Mesenteric fat pad (tissue), 1 donor: ENCODE results near the gene SOX18. TPM values are rescaled to one million over a fixed set of nuclear protein-coding genes. Genes with fewer than 3 reads are reported as not detected.

Experiments used
- DNase-seq: peaks from one replicate; pipeline ENCODE4 v3.0.0-alpha.2; 2020; ENCODE audit warnings: low spot score
- total RNA-seq: library from RNA; stranded (reverse); fragmentation: NEBNext Ultra II Directional; extraction: Animal tissue kit (Norgen Biotek cat#: 25700); gene quantifications from one replicate; pipeline ENCODE4 v1.2.1, GENCODE V29; 2021
- donor health status: DM: yes; HTN: yes; CAD: no.

SOX18 gene
- total RNA-seq, 1 donor from 2014 or later = 70.5 TPM

DNA sequence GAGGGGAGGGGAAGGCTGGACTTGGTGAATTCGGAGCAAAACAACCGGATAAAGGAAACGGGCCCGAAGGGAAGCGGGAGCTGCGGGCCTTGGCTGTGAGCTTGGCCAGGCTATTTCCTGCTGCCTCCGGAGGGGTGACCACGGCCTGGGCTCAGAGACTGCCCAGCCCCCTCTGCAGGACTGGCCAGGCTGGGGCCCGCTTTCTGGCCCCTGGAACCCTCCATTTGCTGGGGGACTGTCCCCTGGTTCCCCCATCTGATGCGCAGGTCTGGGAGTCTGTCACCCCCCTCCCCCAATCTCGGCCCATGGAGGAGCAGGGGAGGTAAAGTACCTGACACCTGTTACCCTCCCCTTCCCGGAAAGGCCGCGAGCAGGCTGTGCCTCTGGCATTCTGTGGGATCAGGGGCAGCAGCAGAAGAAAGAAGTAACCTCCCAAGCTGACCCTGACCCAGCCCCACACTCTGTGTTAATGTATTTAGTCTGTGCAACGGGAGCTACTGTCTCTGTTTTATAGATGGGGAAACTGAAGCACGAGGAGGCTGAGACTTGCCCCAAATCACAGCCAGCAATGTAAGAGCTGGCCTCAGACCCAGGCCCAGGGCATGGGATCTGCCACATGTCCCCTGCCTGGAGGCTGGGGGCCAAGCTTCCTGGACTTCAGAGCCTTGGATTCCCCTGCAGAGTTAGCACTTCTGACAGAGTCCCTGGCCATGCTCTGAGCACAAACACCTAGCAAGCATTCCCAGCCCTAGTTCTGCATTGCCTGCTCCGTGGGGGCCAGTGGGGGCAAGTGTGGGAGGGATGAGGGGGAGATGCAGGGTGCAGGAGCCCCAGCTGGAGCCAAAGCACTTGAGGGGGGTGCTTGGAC is 9.9 kb downstream of the SOX18 start:
- DNase-seq = no peak

DNA sequence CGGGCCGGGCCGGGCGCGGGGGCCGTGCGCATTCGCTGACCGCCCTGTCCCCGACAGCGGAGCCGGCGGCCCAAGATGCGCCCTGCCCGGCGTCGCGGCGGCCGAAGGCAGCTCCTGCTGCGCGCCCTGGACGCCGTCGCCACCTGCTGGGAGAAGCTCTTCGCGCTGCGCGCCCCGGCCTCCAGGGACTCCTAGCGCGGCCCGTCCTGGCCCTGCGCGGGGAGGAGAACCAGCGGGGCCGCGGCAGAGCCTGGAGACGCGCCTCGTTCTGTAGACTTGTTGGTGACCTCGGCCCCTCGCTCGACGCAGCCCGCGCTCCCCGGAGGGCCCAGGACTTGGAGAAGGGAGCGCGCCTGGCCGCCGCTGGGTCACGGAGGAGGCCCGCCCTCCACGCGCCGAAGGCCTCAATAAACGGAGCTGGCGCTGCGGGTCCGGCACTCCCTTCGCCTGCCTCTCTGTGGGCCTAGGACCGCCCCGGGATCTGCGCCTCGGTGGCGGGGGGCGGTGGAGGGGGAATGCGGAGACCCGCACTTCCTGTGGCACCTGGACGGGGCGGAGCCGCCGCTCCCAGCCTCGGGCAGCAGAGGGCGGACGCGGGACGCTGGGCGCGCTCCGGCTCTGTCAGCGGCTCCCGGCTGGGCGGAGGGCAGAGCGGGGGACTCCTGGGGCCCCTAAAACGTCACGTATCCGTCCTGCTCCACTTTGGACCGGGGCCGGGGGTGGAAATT is 10.7 kb downstream of the SOX18 start:
- peak; percentile 95 for DNase-seq

DNA sequence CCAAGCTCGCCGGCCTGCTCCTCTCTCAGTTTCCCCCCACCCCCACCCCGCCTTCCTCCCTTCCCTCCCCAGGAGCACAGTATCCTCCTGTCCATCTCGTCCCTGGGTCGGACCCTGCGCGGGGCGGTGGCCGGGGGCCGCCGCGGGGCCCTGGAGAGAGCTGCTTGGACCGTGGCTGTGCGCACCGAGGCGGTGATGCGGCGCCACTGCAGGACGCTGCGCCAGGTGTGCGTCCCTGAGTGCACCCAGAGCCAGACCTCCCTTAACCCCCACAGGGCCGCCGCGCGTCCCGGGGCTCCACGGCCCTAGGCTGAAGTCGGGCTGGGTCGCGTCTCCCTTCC is 11.2 kb downstream of the SOX18 start:
- no peak for DNase-seq

DNA sequence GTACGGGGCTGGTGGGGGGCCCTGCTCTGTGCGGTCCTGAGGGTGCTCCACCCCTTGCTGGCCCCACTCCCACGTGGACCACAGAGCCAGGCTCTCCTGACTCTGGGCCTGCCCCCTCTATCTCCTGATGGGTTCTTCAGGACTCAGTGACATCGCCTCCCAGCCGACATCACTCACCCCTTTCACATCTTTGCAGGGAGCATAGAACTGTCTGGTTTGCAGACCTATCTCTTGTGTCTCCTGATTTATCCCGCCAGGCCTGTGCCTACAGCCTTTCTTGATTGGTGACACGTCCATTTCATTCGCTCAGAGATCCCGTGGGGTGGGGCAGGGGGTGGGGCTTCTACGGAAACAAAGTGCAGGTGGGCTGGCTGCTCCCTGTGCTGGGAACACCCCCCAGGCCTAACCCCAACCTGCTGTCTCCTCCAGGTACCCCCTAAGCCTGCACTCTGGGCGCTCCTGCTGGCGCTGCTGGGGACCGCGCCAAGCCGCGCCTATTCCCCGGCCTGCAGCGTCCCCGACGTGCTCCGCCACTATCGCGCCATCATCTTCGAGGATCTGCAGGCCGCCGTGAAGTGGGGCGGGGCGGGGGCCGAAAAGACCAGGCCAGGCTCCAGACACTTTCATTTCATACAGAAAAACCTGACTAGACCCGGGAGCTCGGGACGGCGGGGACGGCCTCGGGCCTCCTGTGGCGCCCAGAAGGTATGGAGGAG is 11.8 kb downstream of the SOX18 start:
- no peak for DNase-seq

DNA sequence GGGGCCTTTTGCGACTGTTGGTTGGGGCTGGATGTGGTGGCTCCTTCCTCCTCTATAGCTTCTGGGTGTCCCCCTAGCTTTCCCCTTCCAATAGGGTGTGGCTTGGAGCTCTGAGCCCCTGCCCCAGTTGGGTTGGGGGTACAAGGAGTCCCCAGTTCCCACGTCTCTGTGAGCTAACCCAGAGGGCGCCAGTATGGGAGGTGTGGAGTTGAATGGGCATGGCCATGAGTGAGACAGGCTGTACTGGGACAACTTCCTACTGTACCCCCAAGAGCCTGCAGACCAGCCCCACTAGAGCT is 12.3 kb downstream of the SOX18 start:
- DNase-seq = no peak

DNA sequence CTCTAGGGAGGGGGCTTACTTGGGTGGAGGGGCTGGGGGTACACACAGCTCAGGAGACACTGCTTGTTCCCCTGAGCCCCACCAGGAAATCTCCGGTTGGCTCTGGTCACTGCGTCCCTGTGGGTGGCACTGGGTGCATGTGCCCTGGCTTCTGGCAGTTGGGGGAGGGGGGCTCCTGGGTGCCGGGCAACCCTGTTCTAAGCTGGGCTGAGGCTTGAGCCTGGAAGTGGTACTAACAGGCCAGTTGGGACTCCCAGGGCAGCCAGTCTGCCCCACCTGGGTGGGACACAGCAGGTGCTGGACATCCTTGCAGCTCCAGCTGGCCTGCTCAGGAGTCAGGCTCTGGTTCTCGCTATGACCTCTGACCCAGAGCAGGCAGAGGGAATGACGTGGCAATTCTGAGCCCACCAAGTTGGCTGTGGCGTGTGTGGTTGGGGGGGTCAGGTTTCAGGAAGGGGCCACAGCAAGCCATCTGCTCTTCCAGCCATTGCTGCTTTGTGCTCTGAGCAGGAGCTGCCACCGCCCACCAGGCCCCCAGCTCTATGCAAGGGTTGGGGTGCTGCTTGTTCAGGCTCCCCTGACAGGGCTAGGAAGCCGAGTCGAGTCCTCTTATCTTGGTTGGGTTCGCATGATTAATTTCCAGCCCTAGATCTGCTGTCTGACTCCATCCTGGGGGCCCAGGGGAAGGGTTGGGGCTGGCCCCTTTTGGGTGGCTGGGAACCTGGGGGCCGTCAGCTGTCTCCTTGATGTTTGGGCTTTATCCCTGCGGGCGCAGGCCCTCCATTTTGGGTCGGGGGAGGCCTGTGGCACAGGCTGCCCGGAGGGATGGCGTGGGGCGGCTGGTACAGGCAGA is 12.9 kb downstream of the SOX18 start:
- no peak for DNase-seq

DNA sequence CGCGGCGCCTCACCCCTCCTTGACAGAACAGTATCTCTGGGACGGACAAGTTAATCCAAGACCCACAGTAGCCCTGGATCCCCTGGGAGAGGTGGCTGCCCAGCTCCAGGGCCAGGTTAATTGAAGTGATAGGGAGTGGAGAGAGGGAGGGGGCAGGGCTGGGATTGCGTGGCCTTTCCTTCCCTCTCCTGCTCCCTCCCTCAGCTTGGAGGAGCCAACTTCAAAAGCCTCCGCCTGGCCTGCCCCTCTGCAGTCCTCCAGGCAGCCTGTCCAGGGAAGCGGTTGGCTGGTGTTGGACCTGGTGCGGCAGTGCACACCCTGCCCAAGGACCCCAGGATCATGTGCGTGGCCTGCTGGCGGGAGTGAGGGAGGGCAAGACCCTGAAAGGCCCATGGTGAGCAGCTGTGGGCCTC is 13.5 kb downstream of the SOX18 start, which contains the start of gene C20orf204:
TSS of gene C20orf204 (plus strand) at position 250 of the 413 bp plus-strand sequence. CDS start at position 392, 142 bp downstream.
- no peak for DNase-seq

DNA sequence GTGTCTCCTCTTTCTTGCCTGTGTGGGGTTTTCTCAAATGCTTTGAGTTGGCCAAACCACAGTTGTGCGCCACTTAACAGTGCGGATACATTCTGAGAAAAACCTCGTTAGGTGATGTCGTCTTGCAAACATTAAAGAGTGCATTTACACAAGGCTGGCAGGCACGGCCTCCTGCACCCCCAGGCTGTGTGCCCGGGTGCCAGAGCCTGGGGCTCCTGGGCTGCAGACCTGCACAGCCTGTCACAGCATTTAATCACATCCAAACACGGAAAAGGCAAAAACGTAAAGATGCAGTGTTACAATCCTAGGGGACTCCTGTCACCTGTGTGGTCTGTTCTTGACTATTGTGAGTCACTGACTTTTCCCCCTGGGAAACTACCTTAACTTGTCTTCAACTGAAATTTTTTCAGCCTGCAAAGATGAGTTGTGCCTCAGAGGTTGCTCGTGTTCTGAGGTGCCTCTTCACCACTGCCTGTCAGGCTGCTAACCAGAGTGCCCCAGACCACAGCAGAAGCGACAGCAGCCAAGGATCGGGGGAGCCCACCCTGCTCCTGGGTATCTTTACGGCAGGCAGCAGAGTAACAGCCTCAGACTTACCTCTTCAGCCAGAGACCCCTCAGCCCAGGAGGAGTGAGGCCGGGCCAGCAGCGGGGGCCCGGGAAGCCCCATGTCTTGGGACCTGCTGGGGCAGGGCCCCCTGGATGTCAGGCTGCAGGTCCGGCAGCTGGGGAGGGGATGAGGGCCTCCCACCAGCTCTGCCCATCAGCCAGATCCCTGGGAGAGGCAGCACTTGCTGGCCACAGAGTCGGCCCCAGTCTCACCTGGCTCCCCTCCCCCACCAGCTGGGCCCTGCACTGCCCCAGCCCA is 14.1 kb downstream of the SOX18 start:
- no peak for DNase-seq

DNA sequence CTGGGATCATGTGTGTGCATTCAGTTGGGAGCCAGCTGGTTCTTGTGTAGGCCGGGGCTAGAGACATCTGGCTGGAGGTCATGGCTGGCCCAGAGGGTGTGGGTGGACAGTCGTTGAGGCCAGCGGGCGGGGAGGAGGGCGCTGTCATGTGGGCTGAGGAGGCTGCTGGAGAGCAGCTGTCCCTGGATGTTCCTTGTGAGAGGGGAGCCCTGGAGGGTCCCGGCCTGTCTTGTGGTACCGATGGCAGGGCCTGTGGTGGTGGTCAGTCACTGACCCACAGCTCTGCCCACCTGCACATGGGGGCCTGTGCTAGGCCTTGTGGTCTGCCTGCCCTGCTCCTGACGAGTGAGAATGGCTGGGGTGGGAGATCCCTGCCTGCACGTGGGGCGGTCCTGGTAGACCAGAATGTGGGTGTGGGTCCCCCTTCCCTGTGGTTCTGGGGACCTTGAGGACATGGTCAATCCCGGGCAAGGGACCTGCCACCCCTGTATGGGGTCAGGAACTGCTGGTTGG is 15.4 kb downstream of the SOX18 start:
- no peak for DNase-seq

DNA sequence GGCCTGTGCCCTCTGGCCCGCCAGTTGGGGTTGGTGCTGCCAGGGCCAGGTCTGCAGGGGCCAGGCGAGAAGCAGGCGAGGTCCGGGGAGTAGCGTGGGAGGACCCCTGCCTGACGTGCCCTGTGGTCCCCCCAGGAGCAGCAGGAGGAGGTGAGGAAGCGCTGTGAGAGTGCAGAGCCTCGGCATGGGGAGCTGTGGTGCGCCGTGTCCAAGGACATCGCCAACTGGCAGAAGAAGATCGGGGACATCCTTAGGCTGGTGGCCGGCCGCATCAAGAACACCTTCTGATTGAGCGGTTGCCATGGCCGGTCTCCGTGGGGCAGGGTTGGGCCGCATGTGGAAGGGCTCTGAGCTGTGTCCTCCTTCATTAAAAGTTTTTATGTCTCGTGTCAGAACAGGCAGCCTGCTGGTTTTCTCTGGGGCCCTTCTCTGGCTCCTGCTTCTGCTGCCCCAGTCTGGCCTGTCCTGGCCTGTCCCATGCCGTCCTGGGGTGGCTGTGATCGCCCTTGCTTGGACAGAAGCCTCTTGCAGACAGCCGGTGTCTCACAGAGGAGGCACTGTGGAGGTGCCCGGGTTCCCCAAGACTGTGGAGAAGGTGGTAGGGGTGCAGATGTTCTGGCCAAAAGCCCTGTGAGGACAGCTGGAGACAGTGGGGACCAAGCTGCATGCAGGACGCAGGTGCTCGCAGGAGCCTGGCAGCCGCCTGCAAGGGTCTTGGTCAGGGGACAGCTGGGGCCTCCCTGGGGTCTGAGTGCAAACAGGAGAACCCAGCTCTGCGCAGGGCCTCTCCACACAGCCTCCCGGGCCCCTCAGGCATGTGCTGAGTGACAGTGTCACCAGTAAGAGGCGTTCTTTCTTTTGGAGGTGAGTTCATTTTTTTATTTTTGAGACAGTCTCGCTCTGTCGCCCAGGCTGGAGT is 16.5 kb downstream of the SOX18 start:
- DNase-seq = no peak

DNA sequence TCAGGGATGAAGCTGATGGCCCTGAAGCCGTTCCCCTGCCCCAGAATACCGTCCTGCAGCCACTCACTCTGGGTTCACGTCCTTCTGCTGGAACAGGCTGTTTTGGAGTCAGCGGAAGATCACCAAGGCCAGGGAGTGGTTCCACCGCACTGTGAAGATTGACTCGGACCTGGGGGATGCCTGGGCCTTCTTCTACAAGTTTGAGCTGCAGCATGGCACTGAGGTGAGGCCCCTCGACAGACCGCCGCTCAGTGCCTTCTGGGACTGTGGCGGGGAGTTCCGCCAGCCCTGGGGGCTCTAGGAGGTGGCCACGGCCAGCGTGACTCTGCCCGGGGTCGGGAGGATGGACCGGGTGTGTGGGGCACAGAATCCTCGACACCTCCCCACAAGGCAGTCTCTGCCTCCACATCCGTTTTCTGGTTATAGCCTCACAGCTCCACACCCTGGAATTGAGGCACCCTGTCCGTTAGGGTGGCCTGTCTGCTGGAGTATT is 17.6 kb downstream of the SOX18 start:
- DNase-seq = no peak

DNA sequence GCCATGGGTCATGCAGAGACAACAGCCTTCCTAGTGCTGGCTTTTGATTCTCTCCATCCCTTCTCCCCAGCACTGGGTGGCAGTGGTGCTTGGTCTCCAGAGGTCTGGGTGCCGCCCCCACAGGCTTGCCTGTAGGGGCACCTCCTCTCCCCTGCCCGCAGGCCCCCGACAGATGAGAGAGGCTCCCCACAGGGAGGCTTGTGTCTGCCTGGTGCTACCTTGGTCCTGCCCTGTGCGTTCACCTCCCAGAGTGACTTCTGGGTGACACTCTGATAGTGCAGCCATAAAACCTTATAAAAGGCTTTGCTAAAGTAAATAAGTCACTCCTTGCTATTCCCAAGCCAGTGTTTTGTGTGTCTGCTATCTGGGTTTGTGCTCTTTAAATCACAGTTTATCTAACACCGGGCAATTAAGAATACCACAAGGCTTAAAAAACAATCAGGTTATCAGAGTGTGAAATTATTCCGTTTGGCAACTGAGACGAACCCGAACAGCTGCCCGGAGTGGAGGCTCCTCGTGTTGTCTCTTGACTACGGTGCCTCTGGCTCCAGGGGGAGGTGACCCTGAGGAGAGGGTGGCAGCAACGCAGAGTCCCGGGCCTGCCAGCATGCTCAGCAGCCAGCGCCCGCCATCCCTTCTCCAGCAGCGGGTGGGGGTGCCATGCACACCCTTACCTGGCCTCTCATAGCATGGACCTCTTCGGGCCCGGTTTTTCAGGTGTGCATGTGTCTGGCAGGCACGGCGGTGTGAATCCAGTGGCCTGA is 18.9 kb downstream of the SOX18 start:
- no peak for DNase-seq

DNA sequence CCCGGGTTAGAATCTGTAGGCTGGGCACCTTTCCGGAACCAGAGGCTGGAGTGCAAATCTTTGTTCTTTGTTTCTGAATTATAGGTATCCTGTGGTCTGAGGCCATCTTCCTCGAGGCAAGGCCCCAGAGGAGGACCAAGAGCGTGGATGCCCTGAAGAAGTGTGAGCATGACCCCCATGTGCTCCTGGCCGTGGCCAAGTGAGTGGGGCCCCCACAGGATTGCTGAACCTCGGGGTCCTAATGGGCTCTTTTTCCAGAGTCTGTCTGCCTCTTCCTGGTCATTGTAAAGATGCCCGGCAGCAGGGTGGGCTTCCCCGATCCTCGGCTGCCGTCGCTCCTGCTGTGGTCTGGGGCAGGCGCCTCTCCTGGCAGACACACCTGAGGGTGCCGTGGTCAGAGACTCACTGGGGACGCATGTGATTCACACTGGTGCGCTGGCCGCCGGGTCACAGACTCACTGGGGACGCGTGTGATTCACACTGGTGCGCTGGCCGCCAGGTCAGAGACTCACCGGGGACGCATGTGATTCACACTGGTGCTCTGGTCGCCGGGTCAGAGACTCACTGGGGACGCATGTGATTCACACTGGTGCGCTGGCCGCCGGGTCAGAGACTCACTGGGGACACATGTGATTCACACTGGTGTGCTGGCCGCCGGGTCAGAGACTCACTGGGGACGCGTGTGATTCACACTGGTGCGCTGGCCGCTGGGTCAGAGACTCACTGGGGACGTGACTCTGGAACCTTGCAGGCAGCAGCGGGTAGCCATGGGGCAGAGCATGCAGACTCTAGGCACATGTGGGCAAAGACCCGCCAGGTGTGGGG is 19.9 kb downstream of the SOX18 start:
- no peak for DNase-seq

DNA sequence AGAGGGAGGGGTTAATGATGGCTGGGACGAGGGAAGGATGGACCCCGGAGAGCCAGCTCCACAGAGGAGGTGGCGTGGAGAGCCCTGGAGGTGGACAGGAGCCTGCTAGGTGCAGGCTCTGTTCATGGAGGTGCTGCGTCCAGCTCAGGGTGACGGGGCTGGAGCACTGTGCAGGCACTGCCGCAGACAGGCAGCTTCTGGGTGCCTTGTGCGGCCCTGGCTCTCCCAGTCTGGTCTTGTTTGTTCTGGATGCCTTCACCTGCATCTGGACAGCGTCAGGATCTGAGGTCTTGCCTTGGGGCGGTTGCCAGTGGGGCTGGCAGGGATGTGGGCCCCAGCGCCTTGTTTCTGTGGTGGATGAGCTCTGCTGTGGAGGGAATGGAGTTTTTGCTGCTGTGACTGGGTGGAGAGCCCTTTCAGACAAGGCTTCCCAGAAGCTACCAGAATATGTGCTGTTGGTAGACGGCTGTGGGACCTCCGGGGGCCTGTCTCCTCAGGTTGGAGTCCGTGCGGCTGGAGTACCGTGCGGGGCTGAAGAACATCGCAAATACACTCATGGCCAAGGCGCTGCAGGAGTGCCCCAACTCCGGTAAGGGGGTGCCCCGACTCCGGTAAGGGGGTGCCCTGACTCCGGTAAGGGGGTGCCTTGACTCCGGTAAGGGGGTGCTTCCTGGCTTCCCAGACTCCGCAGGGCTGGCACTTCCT is 21.3 kb downstream of the SOX18 start:
- DNase-seq = no peak

DNA sequence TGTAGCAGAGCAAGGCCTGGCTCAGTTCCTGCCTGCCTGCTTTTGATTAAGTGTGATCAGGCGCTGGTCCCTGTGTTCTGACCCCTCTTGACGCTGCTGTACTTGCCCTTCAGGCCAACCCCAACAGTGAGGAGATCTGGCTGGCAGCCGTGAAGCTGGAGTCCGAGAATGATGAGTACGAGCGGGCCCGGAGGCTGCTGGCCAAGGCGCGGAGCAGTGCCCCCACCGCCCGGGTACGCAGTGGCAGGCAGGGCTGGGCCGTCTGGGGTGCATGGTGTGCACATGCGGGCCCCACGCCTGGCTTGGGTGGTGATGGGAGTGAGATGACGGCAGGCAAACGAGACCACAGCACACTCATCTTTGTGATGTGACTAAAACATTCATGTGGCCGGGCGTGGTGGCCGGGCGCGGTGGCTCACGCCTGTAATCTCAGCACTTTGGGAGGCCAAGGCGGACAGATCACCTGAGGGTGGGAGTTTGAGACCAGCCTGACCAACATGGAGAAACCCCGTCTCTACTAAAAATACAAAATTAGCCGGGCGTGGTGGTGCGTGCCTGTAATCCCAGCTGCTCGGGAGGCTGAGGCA is 23.5 kb downstream of the SOX18 start:
- DNase-seq = no peak
